ENCODE data around the gene MEST.
A peak's percentile ranks its signal among the peaks of the same experiment; 100 is the strongest.
"Not testable (repeated sequence)": the region's sequence is repeated elsewhere in the genome, so short reads cannot be mapped to it uniquely, and the experiment has no call there.

The MEST gene, protein sequence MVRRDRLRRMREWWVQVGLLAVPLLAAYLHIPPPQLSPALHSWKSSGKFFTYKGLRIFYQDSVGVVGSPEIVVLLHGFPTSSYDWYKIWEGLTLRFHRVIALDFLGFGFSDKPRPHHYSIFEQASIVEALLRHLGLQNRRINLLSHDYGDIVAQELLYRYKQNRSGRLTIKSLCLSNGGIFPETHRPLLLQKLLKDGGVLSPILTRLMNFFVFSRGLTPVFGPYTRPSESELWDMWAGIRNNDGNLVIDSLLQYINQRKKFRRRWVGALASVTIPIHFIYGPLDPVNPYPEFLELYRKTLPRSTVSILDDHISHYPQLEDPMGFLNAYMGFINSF

DNA sequence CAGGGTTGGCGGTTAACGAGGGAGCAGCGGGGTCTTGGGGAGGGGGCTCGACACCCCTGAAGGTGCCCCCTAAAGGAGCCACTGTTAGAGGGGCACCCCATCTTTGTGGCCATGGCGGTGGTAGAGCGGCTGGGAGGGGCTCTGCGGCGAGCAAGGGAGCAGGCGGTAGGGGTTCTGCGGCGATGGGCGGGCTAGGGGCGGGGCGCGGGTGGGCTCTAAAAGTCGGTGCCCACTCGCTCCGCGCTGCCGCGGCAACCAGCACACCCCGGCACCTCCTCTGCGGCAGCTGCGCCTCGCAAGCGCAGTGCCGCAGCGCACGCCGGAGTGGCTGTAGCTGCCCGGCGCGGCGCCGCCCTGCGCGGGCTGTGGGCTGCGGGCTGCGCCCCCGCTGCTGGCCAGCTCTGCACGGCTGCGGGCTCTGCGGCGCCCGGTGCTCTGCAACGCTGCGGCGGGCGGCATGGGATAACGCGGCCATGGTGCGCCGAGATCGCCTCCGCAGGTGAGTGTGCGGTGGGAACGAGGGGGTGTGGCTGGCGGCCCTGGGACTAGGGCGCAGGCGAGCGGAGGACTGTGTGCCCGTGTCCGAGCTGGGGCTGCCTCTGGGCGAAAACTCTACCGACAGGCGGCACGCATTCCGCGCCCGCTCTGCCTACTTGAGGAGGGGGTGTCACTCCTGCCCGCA, at the start of gene MEST:
TSS of gene MEST (plus strand) at position 245 of the 682 bp plus-strand sequence. CDS start at position 474, 229 bp downstream.
- DNase-seq (ENCODE audit: low read depth in 2 of 2, low spot score in 1 of 2) = peak in 1 of 2 donors; percentile 10

DNA sequence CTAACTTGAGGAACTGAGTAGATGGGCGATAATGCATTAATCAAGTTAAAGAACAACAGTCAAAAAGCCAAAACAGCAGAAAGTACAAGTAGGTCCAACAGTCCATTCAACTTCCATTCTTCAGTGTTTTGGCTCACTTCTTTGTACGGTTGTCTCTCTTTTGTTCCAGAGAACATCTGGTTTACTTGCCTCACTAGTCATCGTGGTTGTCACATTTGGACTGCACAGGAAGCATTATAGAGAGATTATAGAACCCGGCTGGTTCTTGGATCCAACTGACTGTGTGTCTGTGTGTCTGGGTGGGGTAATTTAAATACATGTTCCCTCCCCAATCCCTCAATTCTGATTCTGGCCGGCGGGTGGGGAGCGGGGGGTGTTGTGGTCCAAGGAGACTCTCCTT, 49.3 kb upstream of the MEST start:
- no peak for DNase-seq (ENCODE audit: low read depth in 2 of 2, low spot score in 1 of 2)

DNA sequence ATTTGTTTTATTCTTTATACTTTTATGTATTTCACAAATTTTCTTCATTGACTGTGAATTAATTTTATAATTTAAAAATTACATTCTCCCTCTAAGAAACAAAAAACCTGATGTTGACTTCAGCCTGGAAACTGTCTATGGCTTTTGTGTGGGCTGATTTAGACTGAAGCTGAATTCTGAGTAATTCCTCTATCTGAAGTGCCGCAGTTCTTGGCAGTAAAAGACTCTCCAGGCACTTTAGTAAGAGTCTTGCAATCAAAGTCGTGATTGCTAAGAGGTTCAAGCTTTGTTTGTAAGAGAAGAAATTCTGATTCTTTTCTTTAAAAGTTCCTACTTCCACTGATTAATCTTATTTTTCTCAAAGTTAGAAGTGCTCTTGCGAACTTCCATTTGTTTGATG, 47.7 kb upstream of the MEST start:
- no peak for DNase-seq (ENCODE audit: low read depth in 2 of 2, low spot score in 1 of 2)

GRCh38 chr7:130444751-130445407, 47.0 kb upstream of the MEST start:
- no peak for DNase-seq (ENCODE audit: low read depth in 2 of 2, low spot score in 1 of 2)

- no peak for DNase-seq (ENCODE audit: low read depth in 2 of 2, low spot score in 1 of 2)
Measured at GRCh38 chr7:130446259-130446658, 45.6 kb upstream of the MEST start.

- DNase-seq (ENCODE audit: low read depth in 2 of 2, low spot score in 1 of 2) = not testable (repeated sequence)
Measured at GRCh38 chr7:130451344-130451743, 40.5 kb upstream of the MEST start.

- no peak for DNase-seq (ENCODE audit: low read depth in 2 of 2, low spot score in 1 of 2)
Measured at GRCh38 chr7:130452951-130453350, 38.9 kb upstream of the MEST start.

DNA sequence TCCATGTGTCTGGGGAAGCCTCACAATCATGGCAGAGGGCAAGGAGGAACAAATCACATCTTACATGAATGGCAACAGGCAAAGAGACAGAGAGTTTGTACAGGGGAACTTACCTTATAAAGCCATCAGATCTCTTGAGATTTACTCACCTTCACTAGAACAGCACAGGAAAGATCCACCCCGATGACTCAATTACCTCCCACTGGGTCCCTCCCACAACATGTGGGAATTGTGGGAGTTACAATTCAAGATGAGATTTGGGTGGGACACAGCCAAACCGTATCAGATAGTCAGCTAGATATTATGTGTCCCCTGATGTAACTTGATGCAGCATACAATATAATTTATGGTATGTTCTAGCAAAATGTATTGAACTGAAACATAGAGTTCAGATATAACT, 36.9 kb upstream of the MEST start:
- no peak for DNase-seq (ENCODE audit: low read depth in 2 of 2, low spot score in 1 of 2)

DNA sequence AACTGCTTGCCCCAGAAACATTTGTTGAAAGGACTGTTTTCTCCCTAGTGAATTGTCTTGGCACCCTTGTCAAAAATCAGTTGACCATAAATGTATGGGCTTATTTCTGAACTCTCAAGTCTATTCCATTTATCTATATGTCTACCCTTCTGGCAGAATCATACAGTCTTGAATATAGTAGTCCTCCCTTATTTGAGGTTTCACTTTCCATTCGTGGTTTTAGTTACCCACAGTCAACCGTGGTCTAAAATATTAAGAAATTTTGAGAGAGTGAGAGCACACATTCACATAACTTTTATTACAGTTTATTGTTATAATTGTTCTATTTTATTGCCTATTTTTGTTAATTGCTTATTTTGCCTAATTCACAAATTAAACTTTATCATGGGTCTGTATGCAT, 33.6 kb upstream of the MEST start:
- DNase-seq (ENCODE audit: low read depth in 2 of 2, low spot score in 1 of 2) = no peak

GRCh38 chr7:130461272-130461671, 30.6 kb upstream of the MEST start:
- no peak for DNase-seq (ENCODE audit: low read depth in 2 of 2, low spot score in 1 of 2)

DNA sequence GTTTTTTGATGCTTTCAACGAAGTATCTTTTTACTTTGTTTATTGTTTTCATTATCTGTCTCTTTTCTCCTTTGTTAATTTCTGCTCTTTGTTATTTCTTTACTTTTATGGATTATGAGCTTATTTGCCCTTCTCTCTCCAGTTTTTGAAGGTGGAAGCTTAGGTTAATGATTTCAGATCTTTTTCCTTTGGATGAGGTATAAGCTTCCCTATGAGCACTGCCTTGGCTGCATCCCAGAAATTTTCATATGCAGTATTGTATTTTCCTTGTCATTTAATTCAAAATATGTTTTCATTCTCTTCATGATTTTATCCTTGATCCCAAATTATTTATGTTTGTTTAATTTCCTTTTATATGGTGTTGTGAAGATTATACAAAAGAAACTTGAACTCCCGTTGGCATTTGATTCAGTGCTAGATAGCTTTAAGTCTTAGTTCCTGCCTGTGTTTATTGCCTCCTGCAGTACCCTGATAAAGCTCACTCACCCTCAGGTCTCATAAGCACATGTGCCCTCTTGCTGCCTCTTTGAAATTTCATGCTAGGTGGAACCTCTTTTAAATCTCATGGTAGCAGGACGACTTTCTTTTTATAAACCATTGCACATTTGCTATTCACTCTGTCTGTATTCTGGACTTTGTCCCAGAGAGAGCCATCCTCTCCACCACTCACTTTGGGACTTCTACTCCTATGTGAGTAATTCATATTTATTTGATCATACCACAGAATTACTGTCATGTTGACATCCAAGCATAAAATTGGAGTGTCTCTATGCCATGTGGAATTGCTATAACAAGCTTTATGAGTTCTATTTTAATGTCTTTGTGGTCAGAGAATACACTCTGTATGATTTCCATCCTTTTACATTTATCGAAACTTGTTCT, 28.1 kb upstream of the MEST start:
- DNase-seq (ENCODE audit: low read depth in 2 of 2, low spot score in 1 of 2) = no peak

- DNase-seq (ENCODE audit: low read depth in 2 of 2, low spot score in 1 of 2) = no peak
Measured at GRCh38 chr7:130468612-130469011, 23.3 kb upstream of the MEST start.

- DNase-seq (ENCODE audit: low read depth in 2 of 2, low spot score in 1 of 2) = no peak
Measured at GRCh38 chr7:130471974-130472373, 19.9 kb upstream of the MEST start.

DNA sequence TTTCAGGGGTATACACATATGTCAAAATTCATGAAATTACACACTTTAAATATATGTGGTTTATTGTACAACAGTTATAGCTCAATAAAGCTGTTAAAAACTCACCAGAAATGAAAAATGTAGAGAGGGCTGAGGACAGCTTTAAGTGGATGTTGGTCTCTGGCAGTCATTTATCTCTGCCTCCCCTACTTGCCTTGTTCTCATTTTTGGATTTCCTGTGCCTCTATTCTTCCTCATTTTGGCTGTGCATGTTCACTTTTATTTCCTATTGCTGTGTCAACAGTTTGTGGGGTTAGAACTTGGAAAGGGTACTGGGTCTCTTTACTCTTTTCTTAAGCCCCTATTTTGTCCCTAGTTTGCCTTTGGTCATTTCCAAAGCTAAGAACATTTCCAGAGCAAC, 18.6 kb upstream of the MEST start:
- no peak for DNase-seq (ENCODE audit: low read depth in 2 of 2, low spot score in 1 of 2)

DNA sequence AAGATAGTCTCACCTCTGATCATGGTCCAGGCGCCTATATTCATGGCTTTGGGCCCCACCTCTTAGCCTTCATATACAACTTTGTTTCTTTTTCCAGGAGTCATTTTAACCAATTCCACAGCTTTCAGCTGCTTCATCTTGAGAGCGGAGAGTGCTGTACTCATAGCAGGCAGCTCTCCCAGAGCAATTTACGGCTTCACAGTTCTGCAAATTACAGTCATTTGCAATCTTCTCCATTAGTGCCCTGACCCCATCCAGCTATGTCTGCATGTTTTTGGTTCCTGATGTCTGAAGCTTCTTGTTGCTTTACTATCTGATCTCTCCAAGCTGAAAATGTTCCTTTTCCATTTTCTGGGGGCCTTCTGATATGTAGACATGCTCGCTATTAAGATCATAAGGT, 18.0 kb upstream of the MEST start:
- DNase-seq (ENCODE audit: low read depth in 2 of 2, low spot score in 1 of 2) = no peak

- DNase-seq (ENCODE audit: low read depth in 2 of 2, low spot score in 1 of 2) = no peak
Measured at GRCh38 chr7:130475776-130476175, 16.1 kb upstream of the MEST start.

DNA sequence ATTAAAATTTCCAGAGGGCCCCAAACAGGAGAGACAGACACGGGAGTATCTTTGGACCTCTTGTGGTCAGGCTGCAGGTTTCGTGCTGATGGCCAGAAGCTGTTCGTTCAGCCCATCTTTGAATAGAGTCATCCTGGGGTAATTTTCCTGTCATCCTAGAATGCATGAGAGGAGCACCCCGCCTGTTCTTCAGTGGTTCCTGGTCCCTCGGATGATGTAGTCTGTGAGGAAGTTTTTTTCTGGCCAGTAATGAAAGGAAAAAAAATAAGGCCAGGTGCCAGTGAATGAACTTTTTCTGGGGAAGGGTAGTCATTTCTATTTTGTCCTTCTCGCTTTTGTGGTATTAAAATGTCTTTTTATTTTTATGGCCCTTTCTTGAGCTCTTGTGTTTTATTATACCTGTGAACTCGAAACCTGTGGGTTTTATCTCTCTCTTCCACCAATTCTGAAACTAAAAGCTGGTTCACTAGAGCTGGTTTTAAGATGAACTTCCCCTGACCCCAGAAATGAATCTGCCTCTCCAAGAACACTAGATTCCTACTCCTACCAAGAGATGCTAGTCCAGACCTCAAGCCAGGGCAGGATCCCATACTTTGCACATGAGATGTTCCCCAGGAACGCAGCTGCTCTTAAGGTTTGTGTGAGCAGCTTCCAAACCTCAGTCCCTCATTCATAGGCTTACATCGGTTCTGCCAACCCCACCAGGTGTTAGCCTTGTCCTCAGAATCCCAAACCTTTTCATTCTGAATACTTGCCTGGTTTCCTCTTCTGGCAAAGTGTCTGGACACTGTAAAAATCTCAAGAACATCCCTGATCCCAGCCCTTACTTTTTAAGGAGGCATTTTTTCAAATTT, 15.4 kb upstream of the MEST start:
- DNase-seq (ENCODE audit: low read depth in 2 of 2, low spot score in 1 of 2) = no peak

- no peak for DNase-seq (ENCODE audit: low read depth in 2 of 2, low spot score in 1 of 2)
Measured at GRCh38 chr7:130478991-130479390, 12.9 kb upstream of the MEST start.

DNA sequence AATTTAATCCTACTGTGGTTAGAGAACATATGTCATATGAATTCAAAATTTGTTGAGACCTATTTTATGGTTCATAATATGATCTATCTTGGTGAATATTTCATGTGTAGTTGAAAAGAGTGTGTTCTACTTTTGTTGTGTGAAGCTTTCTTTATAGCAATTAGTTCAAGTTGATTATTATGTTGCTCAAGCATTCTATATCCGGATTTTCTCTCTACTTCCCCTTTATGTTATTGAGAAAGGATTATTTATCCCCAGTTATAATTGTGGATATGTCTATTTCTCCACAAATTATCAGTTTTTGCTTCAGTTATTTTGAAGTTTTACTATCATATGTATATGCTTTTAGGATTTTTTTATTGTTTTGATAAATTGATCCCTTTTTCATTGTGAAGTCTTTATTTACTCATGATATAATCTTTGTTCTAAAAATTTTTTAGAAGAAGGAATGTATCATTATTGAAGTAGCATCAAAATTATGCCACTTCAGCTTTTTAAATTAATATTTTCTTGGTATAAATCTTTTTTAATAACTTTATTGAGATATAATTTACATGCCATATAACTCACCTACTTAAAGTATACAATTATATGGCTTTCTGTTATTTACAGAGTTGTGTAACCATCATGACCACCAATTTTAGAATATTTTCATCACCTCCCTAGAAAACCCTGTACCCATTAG, 12.0 kb upstream of the MEST start:
- DNase-seq (ENCODE audit: low read depth in 2 of 2, low spot score in 1 of 2) = no peak

- no peak for DNase-seq (ENCODE audit: low read depth in 2 of 2, low spot score in 1 of 2)
Measured at GRCh38 chr7:130481898-130482297, 10.0 kb upstream of the MEST start.
